HepG2 (cell line): ENCODE data around the gene SLC12A5. TPM values are rescaled to one million over a fixed set of nuclear protein-coding genes. Genes with fewer than 3 reads are reported as not detected.

Source experiments
- DDIT3 ChIP-seq: sonication (generic); formaldehyde crosslinking; IDR thresholded peaks from 2 replicates; pipeline ENCODE4 v1.4.0; 2020; ENCODE audit warnings: mild to moderate bottlenecking, missing genetic modification reagents
- GRHL1 ChIP-seq: sonication (generic); formaldehyde crosslinking; conservative IDR thresholded peaks from 2 replicates; pipeline ENCODE4 v1.8.0; 2022; ENCODE audit warnings: missing genetic modification reagents
- KDM2A ChIP-seq: sonication (generic); formaldehyde crosslinking; IDR thresholded peaks from 2 replicates; pipeline ENCODE4 v1.4.0; 2020; ENCODE audit warnings: low read depth, missing genetic modification reagents, borderline replicate concordance
- MTF1 ChIP-seq: sonication (generic); formaldehyde crosslinking; IDR thresholded peaks from 2 replicates; pipeline ENCODE4 v1.5.0; 2020; ENCODE audit warnings: missing genetic modification reagents
- POLR2AphosphoS2 ChIP-seq: IDR thresholded peaks from 2 replicates; pipeline ENCODE4 v1.6.1; 2011; ENCODE audit warnings: low read depth, low read length, improper control_type of control experiment
- SRSF1 ChIP-seq: fragments of 200-400 bp; formaldehyde crosslinking; optimal IDR thresholded peaks from 2 replicates; pipeline ENCODE3; 2017; ENCODE audit warnings: mild to moderate bottlenecking, low read depth, low read length, moderate library complexity
- ZFP37 ChIP-seq: sonication (generic); formaldehyde crosslinking; IDR thresholded peaks from 2 replicates; pipeline ENCODE4 v1.4.0; 2020; ENCODE audit warnings: missing genetic modification reagents, borderline replicate concordance
- ZNF17 ChIP-seq: sonication (generic); formaldehyde crosslinking; IDR thresholded peaks from 2 replicates; pipeline ENCODE4 v1.5.0; 2020; ENCODE audit warnings: mild to moderate bottlenecking, missing genetic modification reagents
- ZNF263 ChIP-seq: sonication (generic); formaldehyde crosslinking; IDR thresholded peaks from 2 replicates; pipeline ENCODE4 v1.4.0; 2020; ENCODE audit warnings: missing genetic modification reagents
- ZNF547 ChIP-seq: sonication (generic); formaldehyde crosslinking; IDR thresholded peaks from 2 replicates; pipeline ENCODE4 v1.5.1; 2020; ENCODE audit warnings: mild to moderate bottlenecking, missing genetic modification reagents
- ZNF646 ChIP-seq: sonication (generic); formaldehyde crosslinking; IDR thresholded peaks from 2 replicates; pipeline ENCODE4 v1.9.0; 2021; ENCODE audit warnings: mild to moderate bottlenecking, missing genetic modification reagents
- ZNF720 ChIP-seq: sonication (generic); formaldehyde crosslinking; IDR thresholded peaks from 2 replicates; pipeline ENCODE4 v1.4.0; 2020; ENCODE audit warnings: missing genetic modification reagents
- polyA plus RNA-seq, 8 experiments: library from polyadenylated mRNA; depleted of rRNA in 3 of 8; stranded (reverse) in 7 of 8; unstranded in 1 of 8; fragments of >200 nt; fragmentation: Illumina TruSeq in 4 of 8; extraction: Trizol in 4 of 8; gene quantifications; 2 replicates each; pipeline versions ENCODE4 v1.2.1 to v1.2.3, GENCODE V29; 2011 to 2016; ENCODE audit warnings: low read depth in 4 of 8, missing spikeins in 1 of 8, mixed read lengths in 1 of 8; ENCODE audit not compliant: insufficient read depth in 1 of 8
- total RNA-seq, 5 experiments: library from RNA; depleted of rRNA; stranded (reverse); fragments of >200 nt; fragmentation: Illumina TruSeq; extraction: Trizol; gene quantifications; 2 replicates each; pipeline ENCODE4 v1.2.3, GENCODE V29; 2016; ENCODE audit warnings: low read depth in 1 of 5
- TF ChIP-seq, protein P1 (sequence below): sonication (generic); formaldehyde crosslinking; IDR thresholded peaks from 2 replicates; pipeline ENCODE4 v1.5.0; 2020; ENCODE audit warnings: mild to moderate bottlenecking, missing genetic modification reagents
- TF ChIP-seq, protein P2 (sequence below): sonication (generic); formaldehyde crosslinking; IDR thresholded peaks from 2 replicates; pipeline ENCODE4 v1.8.1; 2023; ENCODE audit warnings: mild to moderate bottlenecking, inconsistent platforms, moderate library complexity, missing genetic modification reagents, borderline replicate concordance

Gene SLC12A5
- total and polyA plus RNA-seq, 2 of the 13 experiments (the other 11 are each of a cell fraction or from before 2014, with no cell fraction given), result 4.3 to 5.4 TPM

DNA sequence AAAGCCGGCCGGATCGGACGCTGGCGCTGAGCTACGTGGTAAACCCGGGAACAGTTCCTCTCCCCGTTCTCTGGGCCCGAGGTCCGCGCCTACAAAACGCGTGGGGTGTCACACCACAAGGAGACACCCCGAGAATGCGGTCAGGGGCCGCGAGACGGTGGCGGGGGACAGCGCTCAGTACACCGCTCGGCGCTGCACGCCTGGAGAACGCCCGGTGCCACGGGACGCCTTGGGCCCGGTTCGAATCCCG, 60.1 kb downstream of the SLC12A5 start (continued):
- TF ChIP-seq DDIT3 (CRISPR knock-in tag) (no peak), ZNF547 (CRISPR knock-in tag) (no peak), GRHL1 (CRISPR knock-in tag) (no peak), ZFP37 (CRISPR knock-in tag) (no peak), POLR2AphosphoS2 (no peak), ZNF17 (CRISPR knock-in tag) (no peak), KDM2A (CRISPR knock-in tag) (no peak; the same call in none of the 2 replicates), SRSF1 (no peak), ZNF646 (CRISPR knock-in tag) (no peak; the same call in 1 of the 2 replicates), ZNF263 (no peak), ZNF720 (CRISPR knock-in tag) (no peak), MTF1 (CRISPR knock-in tag) (no peak)
- TF ChIP-seq, protein P1, sequence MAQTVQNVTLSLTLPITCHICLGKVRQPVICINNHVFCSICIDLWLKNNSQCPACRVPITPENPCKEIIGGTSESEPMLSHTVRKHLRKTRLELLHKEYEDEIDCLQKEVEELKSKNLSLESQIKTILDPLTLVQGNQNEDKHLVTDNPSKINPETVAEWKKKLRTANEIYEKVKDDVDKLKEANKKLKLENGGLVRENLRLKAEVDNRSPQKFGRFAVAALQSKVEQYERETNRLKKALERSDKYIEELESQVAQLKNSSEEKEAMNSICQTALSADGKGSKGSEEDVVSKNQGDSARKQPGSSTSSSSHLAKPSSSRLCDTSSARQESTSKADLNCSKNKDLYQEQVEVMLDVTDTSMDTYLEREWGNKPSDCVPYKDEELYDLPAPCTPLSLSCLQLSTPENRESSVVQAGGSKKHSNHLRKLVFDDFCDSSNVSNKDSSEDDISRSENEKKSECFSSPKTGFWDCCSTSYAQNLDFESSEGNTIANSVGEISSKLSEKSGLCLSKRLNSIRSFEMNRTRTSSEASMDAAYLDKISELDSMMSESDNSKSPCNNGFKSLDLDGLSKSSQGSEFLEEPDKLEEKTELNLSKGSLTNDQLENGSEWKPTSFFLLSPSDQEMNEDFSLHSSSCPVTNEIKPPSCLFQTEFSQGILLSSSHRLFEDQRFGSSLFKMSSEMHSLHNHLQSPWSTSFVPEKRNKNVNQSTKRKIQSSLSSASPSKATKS (CRISPR knock-in tag), result no peak
- TF ChIP-seq, protein P2, sequence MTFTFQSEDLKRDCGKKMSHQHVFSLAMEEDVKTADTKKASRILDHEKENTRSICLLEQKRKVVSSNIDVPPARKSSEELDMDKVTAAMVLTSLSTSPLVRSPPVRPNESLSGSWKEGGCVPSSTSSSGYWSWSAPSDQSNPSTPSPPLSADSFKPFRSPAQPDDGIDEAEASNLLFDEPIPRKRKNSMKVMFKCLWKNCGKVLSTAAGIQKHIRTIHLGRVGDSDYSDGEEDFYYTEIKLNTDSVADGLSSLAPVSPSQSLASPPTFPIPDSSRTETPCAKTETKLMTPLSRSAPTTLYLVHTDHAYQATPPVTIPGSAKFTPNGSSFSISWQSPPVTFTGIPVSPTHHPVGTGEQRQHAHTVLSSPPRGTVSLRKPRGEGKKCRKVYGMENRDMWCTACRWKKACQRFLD, result no peak
